ENCODE results near the gene KIAA1614.
"Not testable (repeated sequence)": the region's sequence is repeated elsewhere in the genome, so short reads cannot be mapped to it uniquely, and the experiment has no call there.

The KIAA1614 gene

DNA sequence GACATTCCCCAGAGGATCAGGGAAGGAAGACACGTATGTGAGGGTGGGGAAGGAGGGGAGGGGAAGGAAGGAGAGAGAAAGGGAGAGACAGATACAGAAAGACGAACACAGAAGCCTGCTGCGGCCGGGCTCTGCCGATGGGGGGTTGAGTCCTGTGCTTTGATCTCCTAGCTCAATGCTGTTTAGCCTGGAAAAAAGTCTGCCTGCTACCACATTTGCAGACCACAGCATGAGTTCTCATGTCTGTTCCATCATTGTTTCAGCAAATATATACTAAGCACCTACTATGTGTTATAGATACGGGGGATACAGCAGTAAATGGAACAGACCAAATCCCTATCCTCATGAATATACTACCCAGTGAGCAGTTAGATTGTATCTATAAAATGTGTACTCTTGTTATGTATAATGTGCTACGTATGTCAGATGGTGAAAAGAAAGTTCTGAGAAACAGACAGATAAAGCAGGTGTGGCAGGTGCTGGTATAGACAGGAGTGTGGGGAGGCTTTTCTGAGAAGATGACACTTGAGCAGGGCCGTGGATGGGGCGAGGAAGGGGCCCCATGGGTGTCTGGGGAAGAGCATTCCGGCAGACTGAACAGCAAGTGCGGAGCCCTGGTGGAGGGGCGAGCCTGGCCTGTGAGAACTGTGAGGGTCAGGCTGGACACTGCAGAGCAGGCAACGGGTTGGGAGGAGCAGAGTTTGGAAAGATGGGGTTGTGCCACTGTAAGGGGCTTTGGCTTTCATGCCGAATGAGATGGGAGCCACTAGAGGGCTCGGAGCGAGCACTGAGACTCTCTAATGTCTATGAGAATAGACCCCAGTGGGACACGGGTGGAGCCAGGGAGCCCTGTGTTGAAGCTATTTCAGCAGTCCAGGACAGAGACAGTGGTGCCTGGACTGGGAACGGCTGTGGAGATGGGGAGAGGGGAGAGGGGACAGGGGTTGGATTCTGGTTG is 34.1 kb downstream of the KIAA1614 start:
- DNase-seq: no peak

GRCh38 chr1:180947499-180947885 is 34.8 kb downstream of the KIAA1614 start:
- DNase-seq: no peak

DNA sequence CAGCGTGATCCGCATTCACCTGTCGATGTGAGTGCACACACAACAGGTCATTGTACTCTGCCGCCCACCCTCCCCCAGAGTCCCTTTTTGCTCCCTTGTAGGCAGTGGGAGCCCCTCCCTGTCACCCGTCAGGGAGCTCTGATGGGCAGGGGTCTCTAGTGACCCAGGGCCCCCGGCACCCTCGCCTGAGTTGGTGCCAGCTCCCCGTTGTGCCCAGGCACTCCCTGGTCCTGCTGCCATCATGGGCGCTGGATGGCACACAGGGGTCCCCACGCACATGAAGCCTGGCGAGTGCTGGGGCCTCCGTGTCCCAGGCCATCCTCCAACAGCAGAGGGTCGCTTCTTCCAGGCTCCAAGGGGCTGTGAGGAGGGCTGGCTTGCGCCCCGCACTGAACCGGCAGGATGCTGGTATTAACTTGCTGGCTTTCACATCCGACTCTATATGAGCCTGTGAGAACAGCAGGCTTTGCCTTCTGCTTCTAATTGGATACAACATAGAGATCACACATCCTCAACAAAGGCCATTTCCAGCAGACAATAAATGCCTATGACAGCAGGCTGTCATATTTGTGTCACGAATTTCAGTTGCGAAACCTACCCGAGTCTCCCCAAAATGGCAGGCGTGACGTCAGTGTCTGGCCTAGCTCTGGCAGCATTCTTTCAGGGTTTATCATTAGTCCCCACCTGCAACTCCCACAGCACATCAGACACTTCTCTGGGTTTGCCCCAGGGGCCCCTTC is 35.4 kb downstream of the KIAA1614 start:
- DNase-seq: no peak

GRCh38 chr1:180948641-180949615 is 36.2 kb downstream of the KIAA1614 start:
- DNase-seq: no peak

- DNase-seq: no peak
These were observed 36.9 kb downstream of the KIAA1614 start for GRCh38 chr1:180949616-180950000.

DNA sequence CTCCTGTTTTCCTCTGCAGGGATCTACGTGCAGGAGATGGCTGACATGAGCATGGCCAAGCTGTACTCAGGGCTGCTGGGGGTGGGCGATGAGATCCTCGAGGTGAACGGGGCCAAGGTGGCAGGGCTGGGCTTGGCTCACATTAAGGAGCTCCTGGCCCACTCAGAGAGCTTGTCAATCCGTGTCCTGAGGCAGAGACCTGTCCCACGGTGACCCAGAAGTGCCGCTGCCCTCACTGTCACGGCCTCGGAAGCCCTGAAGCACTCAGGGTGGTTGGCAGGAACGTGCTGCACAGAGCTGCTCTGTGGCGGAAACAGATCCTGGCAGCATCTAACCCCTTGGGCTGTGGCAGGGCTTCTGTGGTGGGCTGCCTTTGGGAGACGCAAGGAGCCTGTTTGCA is 37.6 kb downstream of the KIAA1614 start:
- no peak for DNase-seq

GRCh38 chr1:180951186-180951745 is 38.6 kb downstream of the KIAA1614 start:
- no peak for DNase-seq

DNA sequence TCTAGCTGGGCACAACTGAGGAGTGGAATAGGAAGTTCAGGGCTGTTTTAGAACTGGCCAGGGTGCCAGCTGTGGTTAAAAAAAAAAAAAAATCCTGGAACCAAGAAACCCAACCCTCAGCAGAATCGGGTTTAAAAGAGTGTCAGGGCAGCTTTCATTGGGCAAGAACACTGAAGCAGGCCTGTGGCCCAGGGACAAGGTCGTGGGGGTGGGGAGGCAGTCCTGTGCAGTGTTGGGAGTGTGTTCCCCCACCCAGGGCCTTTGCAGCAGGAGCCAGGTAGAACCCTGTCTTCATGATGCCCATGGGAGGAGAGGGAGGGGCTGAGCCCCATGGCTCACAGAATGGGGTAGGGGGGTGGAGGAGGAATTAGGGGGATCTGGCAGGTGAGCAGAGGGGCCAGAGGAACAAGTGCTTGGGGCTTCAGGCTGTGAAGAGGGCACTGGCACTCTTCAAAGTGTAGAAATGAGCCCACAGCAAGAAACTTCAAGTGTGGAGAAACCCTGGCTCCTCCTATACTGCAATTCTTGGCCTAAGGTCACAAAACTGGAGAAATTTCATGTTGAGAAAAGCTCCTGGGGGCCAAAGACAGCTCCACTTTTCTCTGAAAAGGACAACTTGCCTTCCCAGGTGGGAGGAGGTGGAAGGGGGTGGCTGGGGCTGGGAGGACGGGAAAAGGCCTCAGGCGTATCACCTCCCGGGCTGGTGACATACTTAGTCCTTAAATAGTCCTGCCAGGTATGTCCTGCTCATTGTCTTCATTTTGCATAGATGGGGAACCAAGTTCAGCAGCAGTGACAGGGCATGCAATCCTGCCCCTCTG is 39.3 kb downstream of the KIAA1614 start:
- no peak for DNase-seq

GRCh38 chr1:180952657-180953013 is 39.9 kb downstream of the KIAA1614 start:
- no peak for DNase-seq

GRCh38 chr1:180953291-180954004 is 40.8 kb downstream of the KIAA1614 start:
- DNase-seq: peak; percentile 29 to 58

GRCh38 chr1:180954005-180954800 is 41.5 kb downstream of the KIAA1614 start:
- no peak for DNase-seq

GRCh38 chr1:180954801-180955165 is 42.1 kb downstream of the KIAA1614 start:
- no peak for DNase-seq

GRCh38 chr1:180956028-180956640 is 43.4 kb downstream of the KIAA1614 start:
- DNase-seq: peak in 1 of 2 experiments; percentile 57

- not testable (repeated sequence) for DNase-seq
These were observed 46.9 kb downstream of the KIAA1614 start for GRCh38 chr1:180959620-180960019.

DNA sequence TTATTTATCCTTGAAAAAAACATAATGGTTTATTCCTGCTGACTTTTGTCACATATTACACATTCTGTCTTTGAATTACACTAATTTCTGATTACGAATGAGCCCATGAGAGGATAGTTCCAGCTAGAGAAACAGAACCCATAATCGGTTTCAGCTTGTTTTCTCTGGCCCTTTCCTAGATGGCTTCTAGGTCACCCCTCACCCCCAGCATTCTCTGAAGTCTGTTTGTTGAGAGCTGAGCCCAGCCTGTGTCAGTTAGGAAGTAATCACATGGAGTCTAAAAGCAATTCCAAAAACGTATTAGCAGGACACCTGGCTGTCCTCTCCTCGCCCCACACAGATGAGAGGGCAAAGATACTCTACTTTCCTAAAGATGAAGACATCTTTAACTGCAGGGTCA is 48.9 kb downstream of the KIAA1614 start:
- no peak for DNase-seq

DNA sequence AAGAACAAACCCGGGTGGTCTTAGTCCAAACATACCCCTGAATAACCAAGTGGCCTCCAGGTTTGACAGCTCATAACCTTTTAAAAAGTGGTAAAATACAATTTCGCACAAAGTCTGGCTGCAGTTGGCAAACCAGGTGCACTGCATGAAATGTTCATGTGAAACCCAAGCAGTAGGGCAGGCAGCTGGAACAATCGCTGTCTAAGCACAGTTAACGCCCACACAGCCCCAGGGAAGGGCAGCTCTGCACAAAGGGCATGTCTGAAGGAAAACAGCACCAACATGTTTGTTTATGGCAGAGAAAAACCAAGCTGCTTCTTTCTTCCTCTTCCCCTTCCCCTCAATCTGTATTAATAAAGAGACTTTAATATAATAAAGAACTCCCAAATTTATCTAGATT is 49.5 kb downstream of the KIAA1614 start:
- DNase-seq: no peak

GRCh38 chr1:180964056-180964455 is 51.4 kb downstream of the KIAA1614 start:
- no peak for DNase-seq

GRCh38 chr1:180964595-180964994 is 51.9 kb downstream of the KIAA1614 start:
- peak in 1 of 2 experiments; percentile 13 for DNase-seq

GRCh38 chr1:180966312-180966711 is 53.6 kb downstream of the KIAA1614 start:
- no peak for DNase-seq
